NCI-H1436 (cell line): ENCODE data around the gene GSTM5.
"Not testable (repeated sequence)": the region's sequence is repeated elsewhere in the genome, so short reads cannot be mapped to it uniquely, and the experiment has no call there.

Experiments used
- DNase-seq: peaks from one replicate; lab custom pipeline; 2025; lab: John Stamatoyannopoulos, UW

The GSTM5 gene

GRCh38 chr1:109697066-109697465, 15.0 kb upstream of the GSTM5 start:
- DNase-seq, result no peak

GRCh38 chr1:109697861-109698260, 14.2 kb upstream of the GSTM5 start:
- DNase-seq, result not testable (repeated sequence)

- not testable (repeated sequence) for DNase-seq
Observed at GRCh38 chr1:109702940-109703339, 9.1 kb upstream of the GSTM5 start.

- no peak for DNase-seq
Observed at GRCh38 chr1:109704173-109704572, 7.9 kb upstream of the GSTM5 start.

- no peak for DNase-seq
Observed at GRCh38 chr1:109705411-109705810, 6.6 kb upstream of the GSTM5 start.

- DNase-seq, result not testable (repeated sequence)
Observed at GRCh38 chr1:109708949-109709348, 3.1 kb upstream of the GSTM5 start.

- DNase-seq, result not testable (repeated sequence)
Observed at GRCh38 chr1:109709822-109710221, 2.2 kb upstream of the GSTM5 start.

GRCh38 chr1:109712321-109712864, 342 bp downstream of the GSTM5 start:
- DNase-seq, result no peak

- DNase-seq, result no peak
Observed at GRCh38 chr1:109713636-109714035, 1.6 kb downstream of the GSTM5 start.

GRCh38 chr1:109714661-109715372, 2.8 kb downstream of the GSTM5 start:
- DNase-seq, result no peak

- no peak for DNase-seq
Observed at GRCh38 chr1:109716121-109716520, 4.1 kb downstream of the GSTM5 start.

GRCh38 chr1:109716570-109717090, 4.6 kb downstream of the GSTM5 start:
- DNase-seq, result no peak

- DNase-seq, result no peak
Observed at GRCh38 chr1:109717729-109718128, 5.7 kb downstream of the GSTM5 start.

- no peak for DNase-seq
Observed at GRCh38 chr1:109718495-109718894, 6.4 kb downstream of the GSTM5 start.

- no peak for DNase-seq
Observed at GRCh38 chr1:109719337-109719837, 7.3 kb downstream of the GSTM5 start.

GRCh38 chr1:109721042-109721441, 9.0 kb downstream of the GSTM5 start:
- DNase-seq, result no peak

GRCh38 chr1:109721971-109722370, 9.9 kb downstream of the GSTM5 start:
- no peak for DNase-seq

- no peak for DNase-seq
Observed at GRCh38 chr1:109722908-109723691, 11.0 kb downstream of the GSTM5 start.

- no peak for DNase-seq
Observed at GRCh38 chr1:109724933-109725332, 12.9 kb downstream of the GSTM5 start.

- DNase-seq, result no peak
Observed at GRCh38 chr1:109725510-109725909, 13.5 kb downstream of the GSTM5 start.

- no peak for DNase-seq
Observed at GRCh38 chr1:109726007-109726406, 14.0 kb downstream of the GSTM5 start.

- DNase-seq, result no peak
Observed at GRCh38 chr1:109726728-109727373, 14.8 kb downstream of the GSTM5 start.
